IMR-90 (cell line): ENCODE results near the gene KHK. TPM values are rescaled to one million over a fixed set of nuclear protein-coding genes. Genes with fewer than 3 reads are reported as not detected.
A peak's percentile ranks its signal among the peaks of the same experiment; 100 is the strongest.

Experiments
- ATAC-seq: fragments of 200-7000 bp; cut with Tn5 transposase; 2 replicates; pipeline ENCODE4 v1.9.1; 2020; ENCODE audit warnings: low read depth, mild to moderate bottlenecking, moderate library complexity
- BruUV-seq: library from RNA; stranded (reverse); fragments of 400-500 nt; replicated peaks from 2 replicates; lab custom pipeline; 2021; lab: Mats Ljungman, UMichigan
- CTCF ChIA-PET: fragments of 300-600 bp; formaldehyde crosslinking; extraction: SDS; loops from one replicate; lab custom pipeline; 2021; ENCODE audit warnings: antibody characterized with exemption; lab: Yijun Ruan, JAX
- POLR2A ChIA-PET: fragments of 300-600 bp; sonication (Branson Sonifier 250); formaldehyde crosslinking; loops from one replicate; lab custom pipeline; 2022; ENCODE audit warnings: antibody characterized with exemption; ENCODE audit not compliant: unreplicated experiment; lab: Charles Lee
- DNase-seq: peaks from one replicate; pipeline ENCODE4 v3.0.0; 2013
- H2AFZ ChIP-seq: replicated peaks from 2 replicates; pipeline ENCODE3; 2013; ENCODE audit warnings: low read length, mild to moderate bottlenecking; ENCODE audit not compliant: poor library complexity
- H2AK5ac ChIP-seq: 2 replicates; pipeline ENCODE4 v1.6.1; 2013; ENCODE audit warnings: low read depth, low read length, inconsistent platforms
- H2AK9ac ChIP-seq: replicated peaks from 2 replicates; pipeline ENCODE3; 2013; ENCODE audit warnings: mild to moderate bottlenecking, low read depth, low read length, moderate library complexity; ENCODE audit not compliant: poor library complexity
- H2BK120ac ChIP-seq: 2 replicates; pipeline ENCODE4 v1.6.1; 2013; ENCODE audit warnings: low read depth, low read length, inconsistent platforms
- H2BK15ac ChIP-seq: 3 replicates; pipeline ENCODE4 v1.6.1; 2013; ENCODE audit warnings: low read depth, low read length, inconsistent platforms
- H2BK20ac ChIP-seq: 2 replicates; pipeline ENCODE4 v1.6.1; 2013; ENCODE audit warnings: low read depth, mild to moderate bottlenecking, inconsistent platforms, low read length, moderate library complexity
- H2BK5ac ChIP-seq: 2 replicates; pipeline ENCODE4 v1.6.1; 2013; ENCODE audit warnings: mild to moderate bottlenecking, low read depth, low read length, inconsistent platforms; ENCODE audit not compliant: poor library complexity, severe bottlenecking
- H3K14ac ChIP-seq: replicated peaks from 2 replicates; pipeline ENCODE4 v1.6.1; 2013; ENCODE audit warnings: low read depth, low read length, inconsistent platforms
- H3K18ac ChIP-seq: 2 replicates; pipeline ENCODE4 v1.6.1; 2013; ENCODE audit warnings: low read depth, low read length, control low read depth
- H3K23ac ChIP-seq: 2 replicates; pipeline ENCODE4 v1.6.1; 2013; ENCODE audit warnings: low read depth, low read length, inconsistent platforms
- H3K27ac ChIP-seq: 2 replicates; pipeline ENCODE4 v1.5.1; 2013; ENCODE audit warnings: mild to moderate bottlenecking, control low read depth, low read length; ENCODE audit not compliant: insufficient read depth
- H3K27me3 ChIP-seq: 2 replicates; pipeline ENCODE4 v1.6.1; 2013; ENCODE audit warnings: low read length; ENCODE audit not compliant: control insufficient read depth, insufficient read depth
- H3K36me3 ChIP-seq: 2 replicates; pipeline ENCODE4 v1.6.1; 2013; ENCODE audit warnings: low read length, mixed read lengths; ENCODE audit not compliant: control insufficient read depth, insufficient read depth
- H3K4ac ChIP-seq: 2 replicates; pipeline ENCODE4 v1.6.1; 2013; ENCODE audit warnings: low read depth, low read length, inconsistent platforms
- H3K4me1 ChIP-seq: 2 replicates; pipeline ENCODE4 v1.6.1; 2013; ENCODE audit warnings: low read length, mixed read lengths; ENCODE audit not compliant: control insufficient read depth, insufficient read depth
- H3K4me2 ChIP-seq: 2 replicates; pipeline ENCODE4 v1.6.1; 2013; ENCODE audit warnings: low read depth, mild to moderate bottlenecking, control low read depth, low read length, moderate library complexity
- H3K4me3 ChIP-seq: 2 replicates; pipeline ENCODE4 v1.5.1; 2013; ENCODE audit warnings: low read depth, mild to moderate bottlenecking, control low read depth, low read length, moderate library complexity; ENCODE audit not compliant: insufficient read depth
- H3K56ac ChIP-seq: 2 replicates; pipeline ENCODE4 v1.6.1; 2013; ENCODE audit warnings: low read length, inconsistent platforms; ENCODE audit not compliant: insufficient read depth; ENCODE audit errors: extremely low read depth
- H3K79me1 ChIP-seq, 2 experiments: 2 replicates each; pipeline ENCODE4 v1.6.1; 2013; ENCODE audit warnings: low read length in 2 of 2, inconsistent platforms in 1 of 2, low read depth in 1 of 2
- H3K9ac ChIP-seq: 2 replicates; pipeline ENCODE4 v1.6.1; 2013; ENCODE audit warnings: low read depth, low read length, control low read depth
- H3K9me1 ChIP-seq: 2 replicates; pipeline ENCODE4 v1.6.1; 2013; ENCODE audit warnings: low read length, inconsistent platforms; ENCODE audit not compliant: insufficient read depth
- H3K9me3 ChIP-seq: 2 replicates; pipeline ENCODE4 v1.6.1; 2013; ENCODE audit warnings: low read length; ENCODE audit not compliant: control insufficient read depth, insufficient read depth
- H4K20me1 ChIP-seq: 2 replicates; pipeline ENCODE4 v1.6.1; 2013; ENCODE audit warnings: low read length, inconsistent platforms; ENCODE audit not compliant: insufficient read depth
- H4K5ac ChIP-seq: 2 replicates; pipeline ENCODE4 v1.6.1; 2013; ENCODE audit warnings: mild to moderate bottlenecking, low read depth, low read length, control low read depth
- H4K8ac ChIP-seq, 2 experiments: 2 replicates each; pipeline ENCODE4 v1.6.1; 2013; ENCODE audit warnings: low read depth in 2 of 2, low read length in 2 of 2, control low read depth in 1 of 2, inconsistent platforms in 1 of 2
- H4K91ac ChIP-seq: 2 replicates; pipeline ENCODE4 v1.6.1; 2013; ENCODE audit warnings: low read depth, low read length, inconsistent platforms; ENCODE audit not compliant: insufficient read depth
- BHLHE40 ChIP-seq: fragments of 150-350 bp; IDR thresholded peaks from 2 replicates; pipeline ENCODE4 v1.6.1; 2016; ENCODE audit warnings: mild to moderate bottlenecking, low read depth, low read length
- CEBPB ChIP-seq: IDR thresholded peaks from 2 replicates; pipeline ENCODE4 v1.6.1; 2012; ENCODE audit warnings: low read depth, low read length, improper control_type of control experiment
- CHD1 ChIP-seq: IDR thresholded peaks from 2 replicates; pipeline ENCODE4 v1.6.1; 2012; ENCODE audit warnings: low read depth, low read length, improper control_type of control experiment
- ELK1 ChIP-seq: fragments of 150-350 bp; IDR thresholded peaks from 2 replicates; pipeline ENCODE4 v1.6.1; 2016; ENCODE audit warnings: low read depth, mild to moderate bottlenecking, low read length, moderate library complexity, borderline replicate concordance
- FOS ChIP-seq: fragments of 150-350 bp; IDR thresholded peaks from 2 replicates; pipeline ENCODE4 v1.6.1; 2016; ENCODE audit warnings: low read depth, low read length
- MAFK ChIP-seq: IDR thresholded peaks from 2 replicates; pipeline ENCODE4 v1.6.1; 2012; ENCODE audit warnings: low read depth, low read length, improper control_type of control experiment
- MAZ ChIP-seq: IDR thresholded peaks from 2 replicates; pipeline ENCODE4 v1.6.1; 2012; ENCODE audit warnings: low read depth, mild to moderate bottlenecking, low read length, improper control_type of control experiment, moderate library complexity, borderline replicate concordance
- MXI1 ChIP-seq: IDR thresholded peaks from 2 replicates; pipeline ENCODE4 v1.6.1; 2012; ENCODE audit warnings: low read depth, mild to moderate bottlenecking, low read length, moderate library complexity, borderline replicate concordance
- NFE2L2 ChIP-seq: fragments of 150-350 bp; IDR thresholded peaks from 2 replicates; pipeline ENCODE4 v1.6.1; 2016; ENCODE audit warnings: low read depth, mild to moderate bottlenecking, low read length
- POLR2A ChIP-seq: IDR thresholded peaks from 2 replicates; pipeline ENCODE4 v1.6.1; 2012; ENCODE audit warnings: mild to moderate bottlenecking, low read depth, low read length
- RAD21 ChIP-seq: IDR thresholded peaks from 2 replicates; pipeline ENCODE4 v1.6.1; 2012; ENCODE audit warnings: low read length, improper control_type of control experiment
- RCOR1 ChIP-seq: IDR thresholded peaks from 2 replicates; pipeline ENCODE4 v1.6.1; 2012; ENCODE audit warnings: mild to moderate bottlenecking, low read length, improper control_type of control experiment; ENCODE audit not compliant: insufficient replicate concordance
- RFX5 ChIP-seq: IDR thresholded peaks from 2 replicates; pipeline ENCODE4 v1.8.0; 2012; ENCODE audit warnings: low read depth, mild to moderate bottlenecking, low read length, moderate library complexity
- SMC3 ChIP-seq: fragments of 150-350 bp; IDR thresholded peaks from 2 replicates; pipeline ENCODE4 v1.6.1; 2016; ENCODE audit warnings: low read depth, mild to moderate bottlenecking, antibody characterized with exemption, low read length, moderate library complexity
- WGBS, 2 experiments: methylation state at CpG; one replicate each; pipeline versions ENCODE4 v1.1.5 to v1.1.7; 2013; ENCODE audit warnings: missing lambda C conversion rate in 2 of 2; ENCODE audit not compliant: insufficient read length in 1 of 2; ENCODE audit errors: extremely low coverage in 2 of 2; 5-methylcytosine and 5-hydroxymethylcytosine counted together
- dilution Hi-C: fragments of 300-500 bp; cut with HindIII; formaldehyde crosslinking; loops from one replicate; pipeline ENCODE4 v1.14.3; 2018; ENCODE audit warnings: low sequenced_read_pairs; ENCODE audit not compliant: unreplicated experiment
- in situ Hi-C: fragments of 300-500 bp; cut with MboI; formaldehyde crosslinking; loops from 3 replicates; pipeline ENCODE4 v1.14.3; 2019; ENCODE audit warnings: low sequenced_read_pairs, inconsistent platforms, mixed read lengths
- intact Hi-C: fragments of 100-400 bp; cut with micrococcal nuclease; formaldehyde crosslinking; loops from 2 replicates; pipeline ENCODE4 v1.10.0; 2022
- polyA plus RNA-seq, 3 experiments: library from polyadenylated mRNA; depleted of rRNA; stranded (reverse); fragments of >200 nt; gene quantifications; 2 replicates each; pipeline ENCODE4 v1.2.3, GENCODE V29; 2012; ENCODE audit warnings: low replicate concordance in 1 of 3
- total RNA-seq: library from RNA; depleted of rRNA; stranded (reverse); fragments of >200 nt; gene quantifications from 2 replicates; pipeline ENCODE4 v1.2.3, GENCODE V29; 2012
- TF ChIP-seq, protein P1 (sequence below): conservative IDR thresholded peaks from 2 replicates; pipeline ENCODE4 v1.5.1; 2012; ENCODE audit warnings: mild to moderate bottlenecking, low read depth, low read length, improper control_type of control experiment
- TF ChIP-seq, protein P2 (sequence below): fragments of 150-350 bp; IDR thresholded peaks from 2 replicates; pipeline ENCODE4 v1.6.1; 2017; ENCODE audit warnings: mild to moderate bottlenecking, antibody characterized with exemption, low read length, low read depth

Gene KHK
- total and polyA plus RNA-seq, 2 of the 4 experiments (the other 2 are of a cell fraction), result 0.72 to 0.82 TPM

DNA sequence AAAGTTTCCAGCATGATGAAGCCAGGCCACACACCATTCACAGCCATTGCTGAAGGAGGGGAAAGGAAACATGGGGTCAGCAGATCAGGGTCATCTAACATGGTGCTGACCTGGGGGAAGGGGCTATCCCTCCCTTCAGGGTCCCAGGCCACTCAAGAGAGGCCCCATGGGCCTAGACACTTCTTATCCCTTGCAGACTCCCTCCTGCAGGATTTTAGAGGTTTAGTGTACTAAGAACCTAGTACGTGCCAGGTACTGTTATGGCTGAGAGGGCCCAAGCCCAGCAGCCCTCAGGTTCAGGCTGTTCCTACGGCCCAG, 8.8 kb downstream of the KHK start:
- Histone ChIP-seq H3K9me3 (no peaks in the 10 kb centered on the region), H3K9ac (no peak overlapping the region), H3K14ac (no peak overlapping the region), H3K4me2 (no peak overlapping the region), H3K27ac (no peak overlapping the region), H2AK5ac (no peak overlapping the region), H3K23ac (no peak overlapping the region), H4K20me1 (no peaks in the 10 kb centered on the region; the same call in 1 of the 2 replicates), H3K79me1 (no peaks in the 10 kb centered on the region), H3K4ac (no peak overlapping the region), H4K8ac (peak overlapping the region in 1 of 2 experiments; percentile 94; a peak in 2 of 4 replicates), H3K4me3 (no peak overlapping the region), H2BK120ac (no peak overlapping the region), H3K27me3 (peaks cover 2% of the 10 kb centered on the region; the same call in 1 of the 2 replicates), H4K91ac (no peak overlapping the region), H2BK15ac (no peak overlapping the region), H2BK20ac (no peak overlapping the region), H3K56ac (no peak overlapping the region), H3K18ac (no peak overlapping the region), H3K9me1 (peaks cover 7% of the 10 kb centered on the region; the same call in 1 of the 2 replicates), H3K36me3 (no peaks in the 10 kb centered on the region), H2AFZ (peak overlapping the region; percentile 98), H3K4me1 (0 out of 2 replicates have a peak, but pooled peaks cover 3% of the 10 kb centered on the region), H4K5ac (no peak overlapping the region), H2BK5ac (no peak overlapping the region), H2AK9ac (peak overlapping the region; percentile 25)
- DNase-seq (no peak), ATAC-seq (no peak)
- BruUV-seq, result no TSS peak
- dilution Hi-C loops (no loop called here), in situ Hi-C loops (loop anchor here (5.0 kb wide), 1 partner anchor 187 kb away; the partner anchor contains the start of gene TRIM54), intact Hi-C loops (no loop called here)
- WGBS, 2 experiments, result 100% methylated on average over 1 of the region's 2 CpGs; no CpG with 5 or more reads in 1 of the 2 experiments
- TF ChIP-seq MAFK (no peak), FOS (no peak), NFE2L2 (no peak), MXI1 (no peak), RFX5 (no peak), POLR2A (no peak), MAZ (no peak), SMC3 (no peak), RCOR1 (no peak), ELK1 (no peak), BHLHE40 (no peak), CEBPB (no peak), RAD21 (no peak), CHD1 (no peak)
- TF ChIP-seq, protein P1, sequence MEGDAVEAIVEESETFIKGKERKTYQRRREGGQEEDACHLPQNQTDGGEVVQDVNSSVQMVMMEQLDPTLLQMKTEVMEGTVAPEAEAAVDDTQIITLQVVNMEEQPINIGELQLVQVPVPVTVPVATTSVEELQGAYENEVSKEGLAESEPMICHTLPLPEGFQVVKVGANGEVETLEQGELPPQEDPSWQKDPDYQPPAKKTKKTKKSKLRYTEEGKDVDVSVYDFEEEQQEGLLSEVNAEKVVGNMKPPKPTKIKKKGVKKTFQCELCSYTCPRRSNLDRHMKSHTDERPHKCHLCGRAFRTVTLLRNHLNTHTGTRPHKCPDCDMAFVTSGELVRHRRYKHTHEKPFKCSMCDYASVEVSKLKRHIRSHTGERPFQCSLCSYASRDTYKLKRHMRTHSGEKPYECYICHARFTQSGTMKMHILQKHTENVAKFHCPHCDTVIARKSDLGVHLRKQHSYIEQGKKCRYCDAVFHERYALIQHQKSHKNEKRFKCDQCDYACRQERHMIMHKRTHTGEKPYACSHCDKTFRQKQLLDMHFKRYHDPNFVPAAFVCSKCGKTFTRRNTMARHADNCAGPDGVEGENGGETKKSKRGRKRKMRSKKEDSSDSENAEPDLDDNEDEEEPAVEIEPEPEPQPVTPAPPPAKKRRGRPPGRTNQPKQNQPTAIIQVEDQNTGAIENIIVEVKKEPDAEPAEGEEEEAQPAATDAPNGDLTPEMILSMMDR, result no peak
- TF ChIP-seq, protein P2, sequence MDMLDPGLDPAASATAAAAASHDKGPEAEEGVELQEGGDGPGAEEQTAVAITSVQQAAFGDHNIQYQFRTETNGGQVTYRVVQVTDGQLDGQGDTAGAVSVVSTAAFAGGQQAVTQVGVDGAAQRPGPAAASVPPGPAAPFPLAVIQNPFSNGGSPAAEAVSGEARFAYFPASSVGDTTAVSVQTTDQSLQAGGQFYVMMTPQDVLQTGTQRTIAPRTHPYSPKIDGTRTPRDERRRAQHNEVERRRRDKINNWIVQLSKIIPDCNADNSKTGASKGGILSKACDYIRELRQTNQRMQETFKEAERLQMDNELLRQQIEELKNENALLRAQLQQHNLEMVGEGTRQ, result no peak
- CTCF ChIA-PET, result no interaction called here
- POLR2A ChIA-PET, result interaction anchor here (0.6 kb wide), 1 partner anchor 198 kb away, joined by 13 read pairs; no protein-coding TSS in a partner anchor
